GM13977 (cell line): Measurements from ENCODE around the gene EIF2B1.
A peak's percentile ranks its signal among the peaks of the same experiment; 100 is the strongest.
"Not testable (repeated sequence)": the region's sequence is repeated elsewhere in the genome, so short reads cannot be mapped to it uniquely, and the experiment has no call there.

ENCODE experiments used
- DNase-seq: peaks from one replicate; pipeline ENCODE4 v3.0.0; 2012; ENCODE audit warnings: low spot score
- in situ Hi-C: fragments of 300-500 bp; cut with MboI; formaldehyde crosslinking; loops from one replicate; pipeline ENCODE4 v1.12.0; 2022; ENCODE audit warnings: low sequenced_read_pairs, low pct_unique_long_range_greater_than_20kb, mixed read lengths, inconsistent platforms; ENCODE audit not compliant: unreplicated experiment
- TF ChIP-seq, protein P1 (sequence below): IDR thresholded peaks from 2 replicates; pipeline ENCODE4 v1.5.1; 2012; ENCODE audit warnings: mild to moderate bottlenecking, control low read depth; ENCODE audit not compliant: insufficient read depth; ENCODE audit errors: extremely low read depth, missing control alignments

The EIF2B1 gene

DNA sequence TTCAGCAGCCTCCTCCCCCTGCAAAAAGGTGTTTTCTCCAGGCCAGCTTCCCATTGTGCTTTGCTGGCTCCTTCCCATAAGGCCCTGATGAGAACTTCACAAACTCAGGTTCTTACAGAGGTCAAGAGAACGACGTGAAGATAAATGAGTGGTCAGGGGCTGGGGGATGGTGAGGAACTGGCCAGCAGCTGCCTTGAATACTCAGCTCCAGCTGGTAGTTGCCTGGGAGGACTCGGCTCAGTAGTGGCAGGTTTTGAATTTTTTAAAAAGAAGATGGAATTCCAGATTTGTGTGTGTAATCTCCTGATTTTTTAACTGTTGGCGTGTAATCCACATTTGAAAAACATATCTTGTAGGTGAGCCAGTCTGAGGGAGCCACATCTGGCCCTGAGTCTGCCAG, 25.7 kb downstream of the EIF2B1 start:
- in situ Hi-C loops, result no loop called here
- DNase-seq, result no peak
- TF ChIP-seq, protein P1, sequence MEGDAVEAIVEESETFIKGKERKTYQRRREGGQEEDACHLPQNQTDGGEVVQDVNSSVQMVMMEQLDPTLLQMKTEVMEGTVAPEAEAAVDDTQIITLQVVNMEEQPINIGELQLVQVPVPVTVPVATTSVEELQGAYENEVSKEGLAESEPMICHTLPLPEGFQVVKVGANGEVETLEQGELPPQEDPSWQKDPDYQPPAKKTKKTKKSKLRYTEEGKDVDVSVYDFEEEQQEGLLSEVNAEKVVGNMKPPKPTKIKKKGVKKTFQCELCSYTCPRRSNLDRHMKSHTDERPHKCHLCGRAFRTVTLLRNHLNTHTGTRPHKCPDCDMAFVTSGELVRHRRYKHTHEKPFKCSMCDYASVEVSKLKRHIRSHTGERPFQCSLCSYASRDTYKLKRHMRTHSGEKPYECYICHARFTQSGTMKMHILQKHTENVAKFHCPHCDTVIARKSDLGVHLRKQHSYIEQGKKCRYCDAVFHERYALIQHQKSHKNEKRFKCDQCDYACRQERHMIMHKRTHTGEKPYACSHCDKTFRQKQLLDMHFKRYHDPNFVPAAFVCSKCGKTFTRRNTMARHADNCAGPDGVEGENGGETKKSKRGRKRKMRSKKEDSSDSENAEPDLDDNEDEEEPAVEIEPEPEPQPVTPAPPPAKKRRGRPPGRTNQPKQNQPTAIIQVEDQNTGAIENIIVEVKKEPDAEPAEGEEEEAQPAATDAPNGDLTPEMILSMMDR, result no peak

DNA sequence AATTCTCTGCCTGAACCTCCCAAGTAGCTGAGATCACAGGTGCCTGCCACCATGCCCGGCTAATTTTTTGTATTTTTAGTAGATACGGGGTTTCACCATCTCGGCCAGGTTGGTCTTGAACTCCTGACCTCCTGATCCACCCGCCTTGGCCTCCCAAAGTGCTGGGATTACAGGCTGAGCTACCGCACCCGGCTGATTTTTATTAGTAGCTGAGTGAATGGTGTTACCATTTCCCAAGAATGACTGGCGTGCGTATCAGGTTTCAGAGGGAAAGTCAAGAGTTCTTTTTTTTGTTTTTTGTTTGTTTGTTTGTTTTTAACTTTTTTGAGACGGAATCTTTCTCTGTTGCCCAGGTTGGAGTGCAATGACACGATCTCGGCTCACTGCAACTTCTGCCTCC, 30.0 kb downstream of the EIF2B1 start:
- DNase-seq, in situ Hi-C loops: not testable (repeated sequence)

DNA sequence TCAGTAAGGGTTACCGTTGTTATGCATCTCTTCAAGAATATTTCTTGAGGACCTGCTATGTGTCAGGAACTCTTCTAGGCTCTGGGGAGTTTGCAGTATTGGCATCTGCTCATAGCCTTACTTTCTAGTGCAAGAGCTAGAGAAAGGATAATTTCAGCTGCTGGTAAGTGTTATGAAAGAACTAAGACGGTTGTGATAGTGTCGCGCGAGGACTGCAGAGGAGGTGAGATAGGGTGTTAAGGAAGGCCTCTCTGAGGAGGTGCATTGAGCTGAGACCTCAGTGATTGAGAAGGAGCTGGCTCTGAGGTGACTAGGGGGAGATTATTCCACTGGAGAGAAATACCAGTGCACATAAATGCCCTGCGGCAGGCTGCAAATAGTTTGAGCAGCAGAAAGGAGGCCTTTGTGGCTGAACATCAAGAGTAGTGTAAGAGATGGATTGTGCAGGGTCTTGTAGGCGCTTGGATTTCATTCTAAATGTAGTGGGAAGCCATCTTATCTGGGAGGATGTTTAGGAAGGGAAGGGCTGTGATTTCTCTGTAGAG, 30.8 kb downstream of the EIF2B1 start:
- TF ChIP-seq, protein P1, result no peak
- in situ Hi-C loops, result no loop called here
- DNase-seq, result no peak

DNA sequence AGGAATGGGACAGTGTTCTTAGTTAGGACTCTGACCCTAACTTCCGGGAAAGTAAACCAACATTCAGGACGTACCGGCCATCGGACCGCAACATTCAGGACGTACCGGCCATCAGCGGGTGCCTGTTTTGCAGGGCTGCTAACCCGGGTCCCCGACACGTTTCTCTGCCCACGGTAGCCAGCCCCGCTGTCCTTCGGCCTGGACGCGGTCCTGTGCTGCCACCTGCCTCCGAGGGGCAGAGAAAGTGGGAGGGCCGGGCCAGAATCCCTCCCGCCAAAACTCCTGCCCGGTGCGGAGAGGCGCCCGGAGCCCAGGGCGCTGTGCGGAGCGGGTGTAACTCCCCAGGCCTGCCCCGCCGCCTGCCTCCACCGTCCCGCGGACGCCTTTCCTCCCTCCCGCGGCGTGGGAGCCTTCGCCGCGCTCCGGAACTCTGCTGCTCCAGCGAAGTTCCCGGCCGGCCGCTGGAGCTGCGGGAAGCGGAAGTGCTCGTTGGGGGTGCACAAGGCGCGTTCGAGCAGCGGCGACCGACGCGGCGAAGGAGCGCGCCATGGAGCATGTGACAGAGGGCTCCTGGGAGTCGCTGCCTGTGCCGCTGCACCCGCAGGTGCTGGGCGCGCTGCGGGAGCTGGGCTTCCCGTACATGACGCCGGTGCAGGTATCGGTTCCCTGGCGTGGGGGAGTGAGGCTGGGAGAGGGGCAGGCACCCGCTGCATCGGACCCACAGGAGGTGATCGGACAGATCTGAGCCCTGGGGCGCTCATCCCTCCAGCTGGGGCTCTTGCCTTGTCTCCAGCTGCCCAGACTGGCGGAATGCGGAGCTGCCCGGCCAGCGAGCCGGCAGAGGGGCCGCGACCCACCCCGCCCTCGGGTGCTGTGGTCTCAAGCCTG, 31.6 kb downstream of the EIF2B1 start, which contains the start of gene DDX55:
Gene DDX55, plus strand, starts transcription at position 498 of the 888 bp plus-strand sequence. Its CDS starts 50 bp downstream, at position 548.
- peak; percentile 89 for DNase-seq
- TF ChIP-seq, protein P1, result peak; percentile 44
- in situ Hi-C loops, result no loop called here

DNA sequence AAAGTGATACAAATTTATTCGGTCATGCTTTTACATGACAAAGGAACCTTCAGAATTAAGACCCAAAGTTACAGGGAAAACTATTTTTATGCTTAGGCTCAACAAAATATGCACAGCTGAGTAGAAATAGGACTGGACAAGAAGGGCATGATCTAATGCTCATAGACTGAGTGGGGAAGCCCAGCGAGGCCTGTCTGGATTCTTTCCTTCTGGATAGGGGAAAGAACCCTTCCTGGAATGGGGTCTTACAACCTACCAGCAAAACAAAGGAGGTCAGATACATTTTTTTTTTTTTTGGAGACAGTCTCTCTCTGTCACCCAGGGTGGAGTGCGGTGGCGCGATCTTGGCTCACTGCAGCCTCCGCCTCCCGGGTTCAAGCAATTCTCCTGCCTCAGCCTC, 33.8 kb downstream of the EIF2B1 start:
- in situ Hi-C loops, result no loop called here
- TF ChIP-seq, protein P1, result no peak
- DNase-seq, result no peak

DNA sequence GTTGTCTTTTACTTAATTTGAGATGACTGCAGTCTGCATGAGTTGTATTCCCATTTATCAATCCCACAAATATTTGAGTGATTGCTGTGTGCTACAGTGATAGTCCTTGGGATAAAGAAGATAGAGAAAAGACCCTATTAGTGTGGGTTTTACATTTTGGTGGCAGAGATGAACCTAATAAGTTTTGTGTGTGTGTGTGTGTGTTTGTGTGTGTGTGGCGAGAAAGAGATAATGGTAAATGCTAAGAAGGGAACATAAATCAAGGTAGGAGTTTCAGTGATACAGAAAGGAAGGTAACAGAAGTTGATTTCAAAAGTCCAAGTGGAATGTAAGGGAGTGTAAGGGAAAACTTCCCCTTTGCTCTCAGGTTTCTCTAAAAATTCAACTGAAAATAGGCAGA, 34.2 kb downstream of the EIF2B1 start:
- in situ Hi-C loops, result no loop called here
- no peak for DNase-seq
- TF ChIP-seq, protein P1, result no peak

DNA sequence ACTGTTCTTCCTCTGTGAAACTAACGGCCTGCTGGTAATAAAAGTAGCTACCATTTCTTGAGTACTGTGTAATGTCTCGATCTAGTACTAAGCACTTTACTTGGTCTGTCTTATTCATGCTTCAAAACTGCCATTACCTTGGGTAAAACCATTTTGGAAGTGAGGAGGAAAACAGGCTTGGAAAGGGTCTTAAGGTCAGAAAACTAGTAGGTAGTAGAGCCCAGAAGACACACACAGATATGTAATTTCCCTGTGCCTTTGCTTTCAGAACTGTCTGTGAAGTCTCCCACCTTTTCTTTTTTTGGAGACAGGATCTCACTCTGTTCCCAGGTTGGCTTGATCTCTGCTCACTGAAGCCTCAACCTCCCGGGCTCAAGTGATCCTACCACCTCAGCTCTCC, 35.0 kb downstream of the EIF2B1 start:
- TF ChIP-seq, protein P1, result no peak
- in situ Hi-C loops, result no loop called here
- no peak for DNase-seq
